ENCODE results near the gene INIP. TPM values are rescaled to one million over a fixed set of nuclear protein-coding genes. Genes with fewer than 3 reads are reported as not detected.
"Not testable (repeated sequence)": the region's sequence is repeated elsewhere in the genome, so short reads cannot be mapped to it uniquely, and the experiment has no call there.

INIP gene
- total RNA-seq, 1 donor from 2014 or later, result 14.4 TPM

DNA sequence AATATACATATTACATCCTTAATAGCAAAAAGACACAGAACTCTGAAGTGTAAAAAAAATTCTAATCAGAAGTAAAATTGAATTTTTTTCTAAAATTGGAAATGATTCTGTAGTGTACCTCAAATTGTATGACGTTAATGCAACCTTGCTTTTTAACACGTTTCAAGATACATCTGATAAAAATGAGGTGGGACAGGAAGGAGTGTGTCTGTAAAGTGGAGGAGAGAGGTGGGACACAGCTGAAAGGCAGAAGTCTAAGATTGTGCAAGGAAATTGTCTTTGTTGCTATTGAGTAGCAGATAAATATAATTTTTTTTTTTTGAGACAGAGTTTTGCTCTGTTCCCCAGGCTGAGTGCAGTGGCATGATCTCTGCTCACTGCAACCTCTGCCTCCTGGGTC, 17.0 kb upstream of the INIP start:
- no peak for DNase-seq

GRCh38 chr9:112731971-112732370, 14.1 kb upstream of the INIP start:
- DNase-seq, result no peak

DNA sequence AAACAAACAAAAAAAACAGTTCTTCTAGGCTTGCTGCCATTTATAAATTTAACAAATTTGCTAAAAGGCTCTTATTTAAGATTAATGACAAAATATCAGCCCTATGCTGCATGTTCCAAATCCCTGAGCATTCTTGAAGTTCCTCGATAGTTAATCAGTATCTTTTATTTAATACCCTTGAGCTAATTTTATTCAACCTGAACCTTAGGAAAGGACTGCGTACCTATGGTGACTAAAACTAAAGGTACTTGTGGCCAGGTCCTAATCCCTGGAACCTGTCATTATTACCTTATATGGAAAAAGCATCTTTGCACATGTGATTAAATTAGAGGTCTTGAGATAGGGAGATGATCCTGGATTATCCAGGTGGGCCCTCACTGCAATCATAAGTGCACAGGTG, 10.5 kb upstream of the INIP start:
- no peak for DNase-seq

- no peak for DNase-seq
These were observed 8.5 kb upstream of the INIP start for GRCh38 chr9:112726428-112726827.

DNA sequence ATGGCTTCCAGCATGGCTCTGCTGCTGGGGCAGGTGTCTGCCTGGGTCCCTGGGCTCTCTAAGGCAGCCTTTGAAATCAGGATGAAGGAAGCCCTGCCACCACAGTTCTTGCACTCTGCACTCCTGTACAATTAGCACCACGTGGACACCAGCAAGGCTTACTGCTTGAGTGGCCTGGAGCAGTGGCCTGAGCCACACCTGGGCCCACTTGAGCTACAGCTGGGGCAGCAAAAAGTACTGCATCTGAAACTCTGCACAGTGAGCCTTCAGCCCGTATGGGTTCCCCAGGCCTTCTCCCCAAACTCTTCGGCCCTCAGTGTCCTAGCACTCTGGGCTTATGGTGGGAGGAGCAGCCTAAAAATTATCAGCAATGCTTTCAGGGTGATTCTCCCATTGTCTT, 8.0 kb upstream of the INIP start:
- no peak for DNase-seq

DNA sequence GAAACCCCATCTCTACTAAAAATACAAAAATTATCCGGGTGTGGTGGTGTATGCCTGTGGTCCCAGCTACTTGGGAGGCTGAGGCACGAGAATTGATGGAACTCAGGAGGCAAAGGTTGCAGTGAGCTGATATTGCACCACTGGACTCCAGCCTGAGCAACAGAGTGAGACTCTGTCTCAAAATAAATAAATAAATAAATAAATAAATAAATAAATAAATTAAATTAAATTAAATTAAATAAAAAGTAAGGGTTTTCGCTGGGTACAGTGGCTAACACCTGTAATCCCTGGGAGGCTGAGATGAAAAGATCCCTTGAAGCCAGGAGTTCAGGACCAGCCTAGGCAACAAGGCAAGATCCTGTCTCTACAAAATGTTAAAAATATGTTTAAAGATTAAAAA, 4.8 kb upstream of the INIP start:
- DNase-seq, result not testable (repeated sequence)

DNA sequence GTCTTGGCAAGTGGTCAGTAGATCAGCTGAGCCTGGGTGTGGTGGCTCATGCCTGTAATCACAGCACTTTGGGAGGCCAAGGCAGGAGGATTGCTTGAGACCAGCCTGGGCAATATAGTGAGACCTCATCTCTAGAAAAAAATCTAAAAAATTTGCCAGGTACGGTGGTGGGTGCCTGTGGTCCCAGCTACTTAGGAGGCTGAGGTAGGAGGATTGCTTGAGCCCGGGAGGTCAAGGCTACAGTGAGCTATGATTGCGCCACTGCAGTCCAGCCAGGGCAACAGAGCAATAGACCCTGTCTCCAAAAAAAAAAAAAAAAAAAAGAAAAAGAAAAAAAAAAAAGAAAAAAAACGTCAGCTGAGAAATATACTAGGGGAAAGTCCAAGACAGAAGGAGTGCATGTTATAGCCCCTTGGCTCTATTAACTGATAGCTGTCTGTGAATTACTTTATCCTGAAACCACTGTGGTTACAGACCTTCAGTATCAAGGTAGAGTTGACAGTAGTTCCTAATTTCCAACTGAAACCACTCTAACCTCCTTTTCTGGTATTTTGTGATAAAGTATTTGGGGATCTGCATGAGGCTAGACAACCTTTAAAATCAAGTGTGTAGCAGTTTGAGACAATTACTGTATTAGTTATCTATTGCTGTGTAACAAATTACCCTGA, 2.3 kb upstream of the INIP start:
- DNase-seq, result no peak

GRCh38 chr9:112719696-112720095, 1.8 kb upstream of the INIP start:
- DNase-seq, result no peak

- peak; percentile 90 for DNase-seq
These were observed 1.3 kb upstream of the INIP start for GRCh38 chr9:112719241-112719691.

DNA sequence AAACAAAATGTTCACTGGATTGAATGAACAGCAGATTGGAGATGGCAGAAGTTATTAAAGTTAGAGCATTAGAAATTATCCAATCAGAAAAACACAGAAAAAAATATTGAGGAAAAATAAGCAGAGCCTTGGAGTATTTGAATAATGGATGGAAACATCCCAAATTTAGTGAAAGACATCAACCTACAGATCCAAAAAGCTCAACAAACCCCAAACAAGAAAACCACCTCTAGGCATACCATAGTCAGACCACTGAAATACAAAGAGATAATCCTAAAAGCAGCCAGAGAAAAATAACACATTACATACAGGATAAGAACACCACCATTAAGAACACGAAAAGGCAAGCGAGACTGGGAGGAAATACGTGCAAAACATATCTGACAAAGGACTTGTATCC, 5.2 kb downstream of the INIP start:
- no peak for DNase-seq

DNA sequence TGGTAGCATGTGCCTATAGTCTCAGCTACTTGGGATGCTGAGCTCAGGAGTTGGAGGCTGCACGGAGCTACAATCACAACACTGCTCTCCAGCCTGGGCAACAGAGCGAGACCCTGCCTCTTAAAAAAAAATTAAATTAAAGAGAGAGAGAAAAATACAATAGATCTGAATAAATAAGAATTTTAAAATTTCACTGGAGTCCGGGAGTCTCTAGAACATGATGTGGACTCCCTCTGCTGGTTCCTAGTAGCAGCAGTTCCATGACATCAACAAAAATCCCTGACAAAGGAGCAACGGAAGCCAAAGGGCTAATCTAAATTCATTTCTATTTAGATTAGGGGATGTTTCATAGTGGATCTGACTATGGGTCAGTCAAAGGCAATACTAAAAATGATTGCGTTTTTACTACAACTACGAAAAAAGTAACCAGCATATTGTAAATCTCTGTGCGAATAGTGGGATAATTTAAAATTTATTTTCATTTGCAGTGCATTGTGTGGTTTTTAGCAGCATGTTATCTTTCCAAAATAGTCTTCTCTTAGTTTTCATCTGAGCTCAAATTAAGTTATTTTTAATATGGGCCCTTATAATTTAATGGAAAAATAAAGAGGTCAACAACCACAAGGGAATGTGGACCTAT, 6.7 kb downstream of the INIP start:
- no peak for DNase-seq

DNA sequence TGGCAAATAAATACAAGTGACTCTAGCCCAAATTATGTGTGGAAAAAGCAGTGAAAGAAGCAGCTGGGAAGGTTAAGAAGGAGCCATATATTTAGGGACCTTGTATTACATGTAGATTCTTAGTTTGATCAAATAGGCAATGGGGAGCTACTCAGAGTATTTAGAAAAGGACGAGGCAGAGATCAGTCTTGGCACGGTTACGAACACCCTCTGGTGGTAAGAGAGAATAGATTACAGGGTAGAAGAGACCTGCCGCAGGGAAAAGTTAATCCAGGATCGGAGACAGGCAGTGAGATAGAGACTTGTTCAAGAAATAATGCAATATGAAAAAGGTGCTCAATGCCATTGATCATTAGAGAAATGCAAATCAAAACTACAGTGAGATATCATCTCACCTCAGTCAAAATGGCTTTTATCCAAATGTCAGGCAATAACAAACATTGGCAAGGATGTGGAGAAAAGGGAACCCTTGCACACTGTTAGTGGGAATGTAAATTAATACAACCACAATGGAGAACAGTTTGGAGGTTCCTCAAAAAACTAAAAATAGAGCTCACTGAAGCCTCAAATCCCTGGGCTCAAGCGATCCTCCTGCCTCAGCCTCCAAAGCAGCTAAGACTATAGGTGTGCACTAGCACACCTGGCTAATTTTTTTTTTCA, 12.0 kb downstream of the INIP start:
- DNase-seq, result peak; percentile 21

DNA sequence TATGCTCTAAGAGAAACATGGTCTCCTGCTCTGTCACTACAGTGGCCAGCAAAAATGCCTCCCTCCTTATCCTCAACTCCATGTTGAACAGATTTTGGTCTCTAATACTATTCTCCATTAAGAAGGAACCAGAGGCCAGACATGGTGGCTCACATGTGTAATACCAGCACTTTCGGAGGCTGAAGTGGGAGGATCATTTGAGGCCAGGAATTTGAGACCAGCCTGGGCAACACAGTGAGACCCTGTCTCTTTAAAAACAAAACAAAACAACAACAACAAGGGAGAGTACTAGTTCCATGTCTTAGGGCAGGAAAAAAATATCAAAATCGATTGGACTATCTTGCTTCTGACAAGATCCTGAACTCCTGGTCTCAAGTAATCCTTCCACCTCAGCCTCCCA, 14.6 kb downstream of the INIP start:
- no peak for DNase-seq

- no peak for DNase-seq
These were observed 17.8 kb downstream of the INIP start for GRCh38 chr9:112700085-112700484.

GRCh38 chr9:112699230-112699629, 18.7 kb downstream of the INIP start:
- DNase-seq, result no peak

GRCh38 chr9:112696461-112696860, 21.5 kb downstream of the INIP start:
- DNase-seq, result no peak

GRCh38 chr9:112694706-112695555, 23.0 kb downstream of the INIP start:
- no peak for DNase-seq

DNA sequence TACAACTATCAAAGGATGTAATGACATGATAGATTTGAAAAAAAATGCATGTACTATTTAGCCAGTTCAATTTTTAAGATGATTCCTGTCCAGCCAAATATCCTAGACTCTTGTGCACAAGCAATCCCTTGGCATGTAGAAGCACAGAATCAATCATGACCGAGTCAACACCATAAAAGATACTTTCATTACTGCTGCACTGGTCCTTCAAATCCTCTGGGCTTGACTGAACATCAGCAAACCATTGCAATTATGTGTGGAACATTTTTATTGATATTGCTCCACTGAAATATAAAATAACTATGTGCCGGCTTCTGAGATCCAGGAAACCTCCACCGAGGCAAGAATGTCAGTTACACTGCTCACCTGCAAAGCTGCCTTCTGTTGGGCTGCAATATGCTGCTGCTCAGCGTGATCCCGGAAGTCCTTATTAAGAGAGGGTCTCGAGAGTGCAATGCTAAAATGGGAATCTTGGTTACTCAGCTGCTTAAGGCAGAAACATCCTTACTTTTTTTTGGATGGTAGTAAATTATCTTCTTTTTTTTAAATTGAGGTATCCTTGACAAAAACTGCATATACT, 28.7 kb downstream of the INIP start:
- DNase-seq, result no peak

DNA sequence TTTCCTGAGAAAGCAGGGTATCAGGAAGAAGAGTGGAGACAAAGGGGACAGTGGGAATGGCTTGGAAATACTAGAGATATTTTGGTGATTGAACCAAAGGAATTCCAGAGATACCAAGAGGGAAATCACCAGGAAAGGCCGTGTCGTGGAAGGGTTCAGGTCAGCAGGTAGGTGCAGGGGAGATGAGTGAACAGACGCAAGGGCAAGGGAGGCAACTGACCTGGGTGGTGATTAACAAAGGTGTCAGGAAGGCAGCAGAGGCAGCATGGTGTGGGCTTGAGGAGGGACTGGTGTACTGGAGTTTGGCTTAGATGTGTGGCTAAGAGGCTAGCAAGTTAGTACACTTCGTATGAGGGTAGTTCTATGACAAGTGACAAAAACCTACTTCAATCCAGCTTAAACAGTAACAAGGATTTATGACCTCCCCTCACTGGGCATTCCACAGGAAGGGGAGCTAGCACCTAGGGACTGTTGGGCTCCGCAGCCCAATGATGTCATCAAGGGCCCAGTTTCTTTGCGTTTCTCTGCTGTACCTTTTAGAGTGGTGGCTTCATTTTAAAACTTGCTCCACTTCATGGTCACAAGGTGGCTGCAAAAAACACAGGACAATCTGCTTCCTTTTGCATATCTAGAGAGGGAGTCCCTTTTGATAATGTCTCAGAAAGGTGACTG, 37.0 kb downstream of the INIP start:
- DNase-seq, result no peak

GRCh38 chr9:112677040-112677439, 40.9 kb downstream of the INIP start:
- DNase-seq, result no peak

- not testable (repeated sequence) for DNase-seq
These were observed 44.7 kb downstream of the INIP start for GRCh38 chr9:112673221-112673620.
